Mesenchymal stem cell (in vitro differentiated cells and primary cell): ENCODE measurements around the gene PIN1.

ENCODE experiments used
- DNase-seq: peaks from one replicate; pipeline ENCODE4 v3.0.0-alpha.2; 2013
- H2AFZ ChIP-seq: one replicate; pipeline ENCODE4 v1.6.1; 2013; ENCODE audit warnings: low read depth, mild to moderate bottlenecking, control low read depth, inconsistent platforms, low read length, moderate library complexity
- H2AK5ac ChIP-seq: 2 replicates; pipeline ENCODE4 v1.6.1; 2013; ENCODE audit warnings: low read length, moderate library complexity, mild to moderate bottlenecking, inconsistent platforms; ENCODE audit not compliant: severe bottlenecking
- H2BK120ac ChIP-seq: one replicate; pipeline ENCODE4 v1.6.1; 2013; ENCODE audit warnings: low read depth, mild to moderate bottlenecking, inconsistent platforms, low read length, moderate library complexity
- H2BK12ac ChIP-seq, 2 experiments: one replicate each; pipeline ENCODE4 v1.6.1; 2013; ENCODE audit warnings: inconsistent platforms in 2 of 2, low read length in 2 of 2, mild to moderate bottlenecking in 2 of 2, moderate library complexity in 2 of 2, control low read depth in 1 of 2
- H2BK15ac ChIP-seq: one replicate; pipeline ENCODE4 v1.6.1; 2013; ENCODE audit warnings: mild to moderate bottlenecking, low read depth, inconsistent platforms; ENCODE audit not compliant: poor library complexity, severe bottlenecking
- H2BK5ac ChIP-seq: 2 replicates; pipeline ENCODE4 v1.6.1; 2013; ENCODE audit warnings: low read depth, mild to moderate bottlenecking, low read length, control low read depth, inconsistent platforms; ENCODE audit not compliant: poor library complexity, severe bottlenecking
- H3K14ac ChIP-seq, 2 experiments: one replicate each; pipeline ENCODE4 v1.6.1; 2013; ENCODE audit warnings: inconsistent platforms in 2 of 2, low read length in 2 of 2, control low read depth in 1 of 2, mild to moderate bottlenecking in 1 of 2, moderate library complexity in 1 of 2
- H3K18ac ChIP-seq, 2 experiments: one replicate each; pipeline ENCODE4 v1.6.1; 2013; ENCODE audit warnings: inconsistent platforms in 2 of 2, low read length in 2 of 2, control low read depth in 1 of 2, low read depth in 1 of 2, mild to moderate bottlenecking in 1 of 2
- H3K23ac ChIP-seq, 2 experiments: one replicate each; pipeline ENCODE4 v1.6.1; 2013; ENCODE audit warnings: inconsistent platforms in 2 of 2, low read length in 2 of 2, mild to moderate bottlenecking in 2 of 2, moderate library complexity in 2 of 2, control low read depth in 1 of 2
- H3K27ac ChIP-seq: 2 replicates; pipeline ENCODE4 v1.5.1; 2013; ENCODE audit warnings: mild to moderate bottlenecking, moderate library complexity, low read length, control low read depth, inconsistent platforms; ENCODE audit not compliant: poor library complexity, severe bottlenecking
- H3K27me3 ChIP-seq, 2 experiments: 2 replicates each; pipeline versions ENCODE4 v1.6.1 to v1.7.0; 2013; ENCODE audit warnings: low read length in 2 of 2, mild to moderate bottlenecking in 2 of 2, moderate library complexity in 2 of 2, control low read depth in 1 of 2, inconsistent platforms in 1 of 2; ENCODE audit not compliant: control insufficient read depth in 1 of 2, insufficient read depth in 1 of 2
- H3K36me3 ChIP-seq, 2 experiments: 2 replicates each; pipeline versions ENCODE4 v1.6.1 to v1.7.0; 2013; ENCODE audit warnings: low read length in 2 of 2, control low read depth in 1 of 2, inconsistent platforms in 1 of 2, low read depth in 1 of 2, mild to moderate bottlenecking in 1 of 2; ENCODE audit not compliant: insufficient read depth in 2 of 2, control insufficient read depth in 1 of 2
- H3K4ac ChIP-seq, 2 experiments: one replicate each; pipeline ENCODE4 v1.6.1; 2013; ENCODE audit warnings: inconsistent platforms in 2 of 2, low read length in 2 of 2, mild to moderate bottlenecking in 2 of 2, moderate library complexity in 2 of 2, control low read depth in 1 of 2, low read depth in 1 of 2
- H3K4me1 ChIP-seq: 2 replicates; pipeline ENCODE4 v1.6.1; 2013; ENCODE audit warnings: low read depth, low read length, control low read depth; ENCODE audit not compliant: control insufficient read depth, insufficient read depth
- H3K4me2 ChIP-seq: 2 replicates; pipeline ENCODE4 v1.6.1; 2013; ENCODE audit warnings: low read length, mild to moderate bottlenecking, inconsistent platforms; ENCODE audit not compliant: poor library complexity, severe bottlenecking
- H3K4me3 ChIP-seq, 2 experiments: 2 replicates each; pipeline versions ENCODE4 v1.5.1 to v1.7.0; 2013; ENCODE audit warnings: low read length in 2 of 2, mild to moderate bottlenecking in 2 of 2, control low read depth in 1 of 2, low read depth in 1 of 2; ENCODE audit not compliant: insufficient read depth in 1 of 2
- H3K79me1 ChIP-seq: replicated peaks from 2 replicates; pipeline ENCODE4 v1.6.1; 2013; ENCODE audit warnings: mild to moderate bottlenecking, control low read depth, low read length, inconsistent platforms; ENCODE audit not compliant: poor library complexity, severe bottlenecking
- H3K9ac ChIP-seq: 2 replicates; pipeline ENCODE4 v1.7.0; 2013; ENCODE audit warnings: mild to moderate bottlenecking, low read length, moderate library complexity
- H3K9me3 ChIP-seq: 2 replicates; pipeline ENCODE4 v1.7.0; 2013; ENCODE audit warnings: mild to moderate bottlenecking, low read length; ENCODE audit not compliant: control insufficient read depth
- H4K8ac ChIP-seq: one replicate; pipeline ENCODE4 v1.6.1; 2013; ENCODE audit warnings: inconsistent platforms, mild to moderate bottlenecking, low read length, moderate library complexity
- H4K91ac ChIP-seq: one replicate; pipeline ENCODE4 v1.6.1; 2013; ENCODE audit warnings: mild to moderate bottlenecking, low read length, inconsistent platforms
- WGBS: methylation state at CpG from one replicate; pipeline ENCODE4 v1.1.7; 2013; ENCODE audit warnings: mixed read lengths; 5-methylcytosine and 5-hydroxymethylcytosine counted together

PIN1 gene

DNA sequence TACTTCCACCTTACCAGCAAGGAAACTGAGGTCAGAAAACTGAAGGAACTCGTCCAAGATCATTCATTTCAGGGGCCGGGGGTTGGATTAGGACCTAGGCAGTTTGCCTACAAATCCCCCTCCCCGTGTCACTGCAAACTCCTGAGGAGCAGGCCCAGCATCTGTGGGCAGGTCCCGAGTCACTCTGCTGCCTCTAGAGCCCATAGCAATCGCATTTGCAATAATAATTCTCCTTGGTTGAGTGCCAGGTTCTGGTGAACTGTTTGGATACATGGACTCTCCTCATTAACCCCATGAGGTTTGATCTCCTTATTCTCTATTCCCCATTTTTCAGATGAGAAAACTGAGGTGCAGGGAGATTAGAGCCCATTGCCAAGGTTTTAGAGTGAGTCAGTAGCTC lies 903 bp downstream of the PIN1 start:
- 35% methylated on average over 3 of the region's 5 CpGs for WGBS
- Histone ChIP-seq H3K4me1 (peaks cover 8% of the 10 kb centered on the region), H3K9me3 (no peaks in the 10 kb centered on the region), H3K27me3 (no peaks in the 10 kb centered on the region), H3K4me2 (peak overlapping the region; percentile 49), H2BK120ac (no peak overlapping the region), H2AFZ (no peak overlapping the region), H3K18ac (no peak overlapping the region), H3K36me3 (peaks cover 29 to 36% of the 10 kb centered on the region in 2 experiments), H4K8ac (no peak overlapping the region), H3K4ac (no peak overlapping the region), H2BK5ac (no peak overlapping the region), H4K91ac (no peak overlapping the region), H3K4me3 (peak overlapping the region in 1 of 2 experiments; percentile 99), H3K27ac (no peak overlapping the region), H3K23ac (no peak overlapping the region), H2AK5ac (no peak overlapping the region), H3K14ac (no peak overlapping the region), H2BK12ac (no peak overlapping the region), H3K9ac (peak overlapping the region; percentile 93), H2BK15ac (no peak overlapping the region), H3K79me1 (peaks cover 37% of the 10 kb centered on the region)
- DNase-seq = peak; percentile 44

- Histone ChIP-seq H3K4me2 (no peak overlapping the region), H2BK120ac (no peak overlapping the region), H3K79me1 (peaks cover 54% of the 10 kb centered on the region), H3K4ac (no peak overlapping the region), H2BK12ac (no peak overlapping the region), H3K36me3 (peaks cover 48 to 55% of the 10 kb centered on the region in 2 experiments), H4K8ac (no peak overlapping the region), H3K9me3 (no peaks in the 10 kb centered on the region), H4K91ac (no peak overlapping the region), H2AK5ac (no peak overlapping the region), H3K23ac (peak overlapping the region in 1 of 2 experiments; percentile 46), H3K27ac (no peak overlapping the region), H3K4me1 (peaks cover 10% of the 10 kb centered on the region), H2BK5ac (no peak overlapping the region), H2AFZ (no peak overlapping the region), H3K14ac (no peak overlapping the region), H3K4me3 (no peak overlapping the region), H3K18ac (no peak overlapping the region), H3K27me3 (no peaks in the 10 kb centered on the region), H2BK15ac (no peak overlapping the region), H3K9ac (no peak overlapping the region)
- DNase-seq = no peak
- over 99% methylated on average over 15 of the region's 15 CpGs for WGBS
Observed at GRCh38 chr19:9838324-9838723, 3.2 kb downstream of the PIN1 start.

GRCh38 chr19:9839415-9839814 lies 4.3 kb downstream of the PIN1 start:
- Histone ChIP-seq H3K4me1 (peaks cover 10% of the 10 kb centered on the region), H3K36me3 (peaks cover 59 to 66% of the 10 kb centered on the region in 2 experiments), H4K91ac (no peak overlapping the region), H3K27ac (no peak overlapping the region), H2AFZ (no peak overlapping the region), H3K4me2 (no peak overlapping the region), H3K18ac (no peak overlapping the region), H3K9me3 (no peaks in the 10 kb centered on the region), H3K23ac (no peak overlapping the region), H3K4ac (no peak overlapping the region), H3K27me3 (no peaks in the 10 kb centered on the region), H2BK15ac (no peak overlapping the region), H4K8ac (no peak overlapping the region), H3K9ac (no peak overlapping the region), H3K14ac (no peak overlapping the region), H3K79me1 (peaks cover 58% of the 10 kb centered on the region), H3K4me3 (no peak overlapping the region), H2BK120ac (no peak overlapping the region), H2AK5ac (no peak overlapping the region), H2BK12ac (no peak overlapping the region), H2BK5ac (no peak overlapping the region)
- DNase-seq = no peak
- 97% methylated on average over 1 of the region's 1 CpG for WGBS

DNA sequence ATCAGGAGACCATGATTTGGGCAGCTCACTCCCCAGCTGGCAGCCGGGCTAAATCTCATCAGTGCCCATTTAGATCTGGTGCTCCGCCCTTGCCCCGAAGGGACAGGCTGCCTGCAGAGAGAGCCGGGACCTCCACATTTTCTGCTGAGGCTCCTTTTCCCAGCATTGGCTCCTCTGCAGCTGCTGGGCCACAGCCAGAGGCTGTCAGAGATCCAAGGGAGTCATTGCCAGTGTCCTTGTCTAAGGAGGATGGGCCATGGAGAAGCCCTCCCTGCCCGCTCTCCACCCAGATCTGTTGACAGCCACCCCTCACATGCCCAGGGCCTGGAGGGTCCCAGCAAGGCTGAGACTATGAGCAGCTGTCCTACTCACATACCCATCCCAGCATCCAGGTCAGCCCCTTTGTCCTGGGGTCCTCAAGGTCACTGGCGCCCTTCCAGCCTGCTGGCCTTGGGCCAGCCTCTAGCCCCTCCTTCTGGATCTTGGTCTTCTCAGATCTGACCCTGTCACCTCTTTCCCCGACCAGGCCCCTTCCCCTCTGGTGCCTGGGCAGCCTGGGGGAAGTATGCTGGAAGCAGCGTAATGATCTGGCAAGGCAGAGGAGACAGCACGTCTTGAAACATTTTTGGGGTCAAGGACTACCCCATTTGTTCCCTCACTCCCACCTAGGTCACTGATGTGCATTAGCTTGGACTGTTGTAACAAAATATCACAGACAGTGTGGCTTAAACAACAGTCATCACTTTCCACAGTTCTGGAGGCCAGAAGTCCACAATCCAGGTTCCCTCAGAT lies 7.9 kb downstream of the PIN1 start:
- Histone ChIP-seq H3K4me3 (no peak overlapping the region), H3K4me2 (no peak overlapping the region), H3K4ac (no peak overlapping the region), H3K27me3 (no peaks in the 10 kb centered on the region), H2AK5ac (no peak overlapping the region), H4K91ac (no peak overlapping the region), H2BK15ac (no peak overlapping the region), H2BK12ac (no peak overlapping the region), H3K23ac (no peak overlapping the region), H2AFZ (no peak overlapping the region), H3K14ac (no peak overlapping the region), H3K9me3 (no peaks in the 10 kb centered on the region), H4K8ac (no peak overlapping the region), H3K27ac (no peak overlapping the region), H3K9ac (no peak overlapping the region), H2BK5ac (no peak overlapping the region), H2BK120ac (no peak overlapping the region), H3K79me1 (peaks cover 70% of the 10 kb centered on the region), H3K4me1 (peaks cover 18% of the 10 kb centered on the region), H3K18ac (no peak overlapping the region), H3K36me3 (peaks cover 81% of the 10 kb centered on the region in 2 experiments)
- 98% methylated on average over 9 of the region's 9 CpGs for whole genome bisulfite sequencing
- DNase-seq = no peak
